ENCODE measurements around the gene PPP6C. TPM values are rescaled to one million over a fixed set of nuclear protein-coding genes. Genes with fewer than 3 reads are reported as not detected.

The PPP6C gene
- total and polyA plus RNA-seq, 2 of the 13 experiments (the other 11 are each of a cell fraction or from before 2014, with no cell fraction given) = 18.5 to 20.9 TPM

- no peak for TF ChIP-seq XBP1 (CRISPR knock-in tag; IDR thresholded peaks at IDR 0.05)
- TF ChIP-seq FOXK2 (IDR thresholded peaks at IDR 0.05) = peak; percentile 54; the same call in 1 of the 2 replicates
- no peak for TF ChIP-seq KLF12 (CRISPR knock-in tag; IDR thresholded peaks at IDR 0.05; ENCODE audit: borderline replicate concordance)
- TF ChIP-seq SRF (IDR thresholded peaks at IDR 0.05; ENCODE audit: low read depth, low read length) = no peak
- TF ChIP-seq TEAD2 (CRISPR knock-in tag; IDR thresholded peaks at IDR 0.05) = no peak
- TF ChIP-seq RORA (CRISPR knock-in tag; IDR thresholded peaks at IDR 0.05) = no peak
- no peak for TF ChIP-seq ZNF512 (CRISPR knock-in tag; IDR thresholded peaks at IDR 0.05)
- TF ChIP-seq ZNF737 (CRISPR knock-in tag; IDR thresholded peaks at IDR 0.05; ENCODE audit: borderline replicate concordance) = no peak; the same call in 1 of the 2 replicates
- TF ChIP-seq BRD4 (CRISPR knock-in tag; IDR thresholded peaks at IDR 0.05) = no peak
- no peak for TF ChIP-seq ZNF549 (CRISPR knock-in tag; IDR thresholded peaks at IDR 0.05)
- TF ChIP-seq ZSCAN22 (CRISPR knock-in tag; IDR thresholded peaks at IDR 0.05) = no peak
- no peak for TF ChIP-seq ZNF616 (CRISPR knock-in tag; IDR thresholded peaks at IDR 0.05; ENCODE audit: low read depth)
- TF ChIP-seq MAZ (IDR thresholded peaks at IDR 0.05; ENCODE audit: borderline replicate concordance, low read depth, low read length) = peak; percentile 86
- TF ChIP-seq MAZ (CRISPR knock-in tag; IDR thresholded peaks at IDR 0.05; ENCODE audit: low read depth) = no peak; the same call in 1 of the 2 replicates
- TF ChIP-seq, protein P1, sequence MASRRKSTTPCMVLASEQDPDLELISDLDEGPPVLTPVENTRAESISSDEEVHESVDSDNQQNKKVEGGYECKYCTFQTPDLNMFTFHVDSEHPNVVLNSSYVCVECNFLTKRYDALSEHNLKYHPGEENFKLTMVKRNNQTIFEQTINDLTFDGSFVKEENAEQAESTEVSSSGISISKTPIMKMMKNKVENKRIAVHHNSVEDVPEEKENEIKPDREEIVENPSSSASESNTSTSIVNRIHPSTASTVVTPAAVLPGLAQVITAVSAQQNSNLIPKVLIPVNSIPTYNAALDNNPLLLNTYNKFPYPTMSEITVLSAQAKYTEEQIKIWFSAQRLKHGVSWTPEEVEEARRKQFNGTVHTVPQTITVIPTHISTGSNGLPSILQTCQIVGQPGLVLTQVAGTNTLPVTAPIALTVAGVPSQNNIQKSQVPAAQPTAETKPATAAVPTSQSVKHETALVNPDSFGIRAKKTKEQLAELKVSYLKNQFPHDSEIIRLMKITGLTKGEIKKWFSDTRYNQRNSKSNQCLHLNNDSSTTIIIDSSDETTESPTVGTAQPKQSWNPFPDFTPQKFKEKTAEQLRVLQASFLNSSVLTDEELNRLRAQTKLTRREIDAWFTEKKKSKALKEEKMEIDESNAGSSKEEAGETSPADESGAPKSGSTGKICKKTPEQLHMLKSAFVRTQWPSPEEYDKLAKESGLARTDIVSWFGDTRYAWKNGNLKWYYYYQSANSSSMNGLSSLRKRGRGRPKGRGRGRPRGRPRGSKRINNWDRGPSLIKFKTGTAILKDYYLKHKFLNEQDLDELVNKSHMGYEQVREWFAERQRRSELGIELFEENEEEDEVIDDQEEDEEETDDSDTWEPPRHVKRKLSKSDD (CRISPR knock-in tag; IDR thresholded peaks at IDR 0.05; ENCODE audit: low read depth) = peak; percentile 68; the same call in 1 of the 2 replicates
- no peak for TF ChIP-seq ZC3H13 (CRISPR knock-in tag; IDR thresholded peaks at IDR 0.05)
- peak; percentile 76 for TF ChIP-seq TEAD3 (CRISPR knock-in tag; optimal IDR thresholded peaks at IDR 0.05; ENCODE audit: borderline replicate concordance)
- peak in 1 of 2 experiments; percentile 85; a peak in 2 of 4 replicates for TF ChIP-seq KLF16 (CRISPR knock-in tag; IDR thresholded peaks at IDR 0.05)
- peak; percentile 65 for TF ChIP-seq TAF1 (CRISPR knock-in tag; IDR thresholded peaks at IDR 0.05)
- TF ChIP-seq ZFX (CRISPR knock-in tag; IDR thresholded peaks at IDR 0.05; ENCODE audit: low read depth) = peak; percentile 92
- TF ChIP-seq, protein P2, sequence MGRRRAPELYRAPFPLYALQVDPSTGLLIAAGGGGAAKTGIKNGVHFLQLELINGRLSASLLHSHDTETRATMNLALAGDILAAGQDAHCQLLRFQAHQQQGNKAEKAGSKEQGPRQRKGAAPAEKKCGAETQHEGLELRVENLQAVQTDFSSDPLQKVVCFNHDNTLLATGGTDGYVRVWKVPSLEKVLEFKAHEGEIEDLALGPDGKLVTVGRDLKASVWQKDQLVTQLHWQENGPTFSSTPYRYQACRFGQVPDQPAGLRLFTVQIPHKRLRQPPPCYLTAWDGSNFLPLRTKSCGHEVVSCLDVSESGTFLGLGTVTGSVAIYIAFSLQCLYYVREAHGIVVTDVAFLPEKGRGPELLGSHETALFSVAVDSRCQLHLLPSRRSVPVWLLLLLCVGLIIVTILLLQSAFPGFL (CRISPR knock-in tag; IDR thresholded peaks at IDR 0.05) = no peak
- 0 out of 2 replicates have a peak, but pooled peaks have one; percentile 37 for TF ChIP-seq NFE2L1 (CRISPR knock-in tag; IDR thresholded peaks at IDR 0.05; ENCODE audit: borderline replicate concordance)
- TF ChIP-seq ZNF563 (CRISPR knock-in tag; IDR thresholded peaks at IDR 0.05) = peak; percentile 49; the same call in 1 of the 2 replicates
- TF ChIP-seq ATF7 (IDR thresholded peaks at IDR 0.05) = no peak
- TF ChIP-seq ATF7 (CRISPR knock-in tag; IDR thresholded peaks at IDR 0.05) = no peak
Measured at GRCh38 chr9:125189361-125190289, at the start of gene PPP6C (continued).
